Neural cell (in vitro differentiated cells): ENCODE data around the gene STARD13.

Experiments used
- CTCF ChIP-seq: fragments of 450-650 bp; IDR thresholded peaks from 2 replicates; pipeline ENCODE4 v1.5.1; 2014; ENCODE audit warnings: antibody characterized with exemption, mild to moderate bottlenecking, moderate library complexity; ENCODE audit not compliant: poor library complexity, severe bottlenecking
- EP300 ChIP-seq: fragments of 450-650 bp; conservative IDR thresholded peaks from 2 replicates; pipeline ENCODE4 v1.6.1; 2014; ENCODE audit warnings: antibody characterized with exemption, mild to moderate bottlenecking, moderate library complexity; ENCODE audit not compliant: poor library complexity, severe bottlenecking
- EZH2 ChIP-seq: fragments of 200-600, 300-800 bp; shearing (Covaris generic), sonication (generic); IDR thresholded peaks from 2 replicates; pipeline ENCODE4 v1.6.1; 2014; ENCODE audit warnings: antibody characterized with exemption, low read length, borderline replicate concordance, mild to moderate bottlenecking; ENCODE audit not compliant: insufficient read depth, poor library complexity, severe bottlenecking
- MXI1 ChIP-seq: fragments of 450-650 bp; conservative IDR thresholded peaks from 2 replicates; pipeline ENCODE4 v1.6.1; 2014; ENCODE audit warnings: antibody characterized with exemption, mild to moderate bottlenecking; ENCODE audit not compliant: poor library complexity, severe bottlenecking
- RAD21 ChIP-seq: fragments of 450-650 bp; conservative IDR thresholded peaks from 2 replicates; pipeline ENCODE4 v1.6.1; 2014; ENCODE audit warnings: antibody characterized with exemption, mild to moderate bottlenecking, moderate library complexity
- REST ChIP-seq: IDR thresholded peaks from 2 replicates; pipeline ENCODE4 v1.6.1; 2012; ENCODE audit warnings: borderline replicate concordance
- SMC3 ChIP-seq: fragments of 450-650 bp; conservative IDR thresholded peaks from 2 replicates; pipeline ENCODE4 v1.6.1; 2014; ENCODE audit warnings: antibody characterized with exemption, mild to moderate bottlenecking, moderate library complexity; ENCODE audit not compliant: poor library complexity
- TAF1 ChIP-seq: IDR thresholded peaks from 2 replicates; pipeline ENCODE4 v1.6.1; 2012; ENCODE audit warnings: low read depth

- TF ChIP-seq CTCF (no peak), REST (no peak), TAF1 (no peak), EZH2 (no peak), SMC3 (no peak), EP300 (no peak), RAD21 (no peak), MXI1 (no peak)
These were observed 216.2 kb downstream of the STARD13 start for GRCh38 chr13:33069365-33069764.
